Parathyroid adenoma (tissue), 2 donors: ENCODE data around the gene ARHGAP10.
A peak's percentile ranks its signal among the peaks of the same experiment; 100 is the strongest.

Experiments used
- H2AFZ ChIP-seq: fragments of 300-600 bp; sonication (generic); one replicate; pipeline ENCODE4 v1.7.0; 2017; ENCODE audit warnings: antibody characterized with exemption, mild to moderate bottlenecking
- H3K27ac ChIP-seq: fragments of 300-600 bp; sonication (generic); one replicate; pipeline ENCODE4 v1.7.0; 2017
- H3K27me3 ChIP-seq: fragments of 300-600 bp; sonication (generic); one replicate; pipeline ENCODE4 v1.7.0; 2017; ENCODE audit warnings: low read length; ENCODE audit not compliant: control insufficient read depth, insufficient read depth
- H3K36me3 ChIP-seq: fragments of 300-600 bp; sonication (generic); one replicate; pipeline ENCODE4 v1.7.0; 2017; ENCODE audit warnings: low read length; ENCODE audit not compliant: control insufficient read depth, insufficient read depth
- H3K4me1 ChIP-seq: fragments of 300-600 bp; sonication (generic); one replicate; pipeline ENCODE4 v1.7.0; 2017; ENCODE audit warnings: control low read depth
- H3K4me2 ChIP-seq: fragments of 300-600 bp; sonication (generic); one replicate; pipeline ENCODE4 v1.7.0; 2017; ENCODE audit warnings: low read length
- H3K4me3 ChIP-seq: fragments of 300-600 bp; sonication (generic); one replicate; pipeline ENCODE4 v1.7.0; 2017; ENCODE audit warnings: low read depth, low read length
- H3K79me2 ChIP-seq: fragments of 300-600 bp; sonication (generic); one replicate; pipeline ENCODE4 v1.7.0; 2017; ENCODE audit warnings: control low read depth
- H3K9ac ChIP-seq: fragments of 300-600 bp; sonication (generic); one replicate; pipeline ENCODE4 v1.7.0; 2017; ENCODE audit warnings: mild to moderate bottlenecking
- H3K9me3 ChIP-seq: fragments of 300-600 bp; sonication (generic); one replicate; pipeline ENCODE4 v1.7.0; 2017; ENCODE audit warnings: low read length; ENCODE audit not compliant: control insufficient read depth
- CTCF ChIP-seq: fragments of 300-600 bp; sonication (generic); IDR thresholded peaks from one replicate; pipeline ENCODE4 v1.7.0; 2017; ENCODE audit warnings: antibody characterized with exemption, mild to moderate bottlenecking
- donor health status: primary hyperparathyroidism.

ARHGAP10 gene

GRCh38 chr4:147731580-147732517 lies at the start of gene ARHGAP10:
Gene ARHGAP10 (plus strand): TSS chr4:147732088. CDS start chr4:147732302, 214 bp downstream.
- peak within 1 kb of the TSS; percentile 87 for H3K4me2 ChIP-seq
- no peaks in the 10 kb centered on the region for H3K36me3 ChIP-seq
- peak within 1 kb of the TSS; percentile 53 for H3K9ac ChIP-seq
- no peaks in the 10 kb centered on the region for H3K9me3 ChIP-seq
- H3K4me3 ChIP-seq: peak within 1 kb of the TSS; percentile 77
- no peak for TF ChIP-seq CTCF
- H3K27ac ChIP-seq: peak within 1 kb of the TSS; percentile 87
- peak within 1 kb of the TSS; percentile 93 for H2AFZ ChIP-seq
- no peaks in the 10 kb centered on the region for H3K4me1 ChIP-seq
- no peaks in the 10 kb centered on the region for H3K27me3 ChIP-seq
- peaks cover 2% of the 10 kb centered on the region for H3K79me2 ChIP-seq

GRCh38 chr4:147682755-147683154 lies 49.1 kb upstream of the ARHGAP10 start:
- Histone ChIP-seq H3K36me3 (no peaks in the 10 kb centered on the region), H3K4me2 (peak overlapping the region; percentile 80), H3K4me3 (peak overlapping the region; percentile 62), H3K27me3 (no peaks in the 10 kb centered on the region), H2AFZ (no peak overlapping the region), H3K4me1 (no peaks in the 10 kb centered on the region), H3K79me2 (peaks cover 2% of the 10 kb centered on the region), H3K27ac (peak overlapping the region; percentile 83), H3K9me3 (no peaks in the 10 kb centered on the region), H3K9ac (no peak overlapping the region)
- no peak for TF ChIP-seq CTCF

GRCh38 chr4:147683188-147683591 lies 48.7 kb upstream of the ARHGAP10 start:
- Histone ChIP-seq H3K4me2 (peak overlapping the region; percentile 80), H3K27ac (peak overlapping the region; percentile 83), H3K4me3 (peak overlapping the region; percentile 62), H3K36me3 (no peaks in the 10 kb centered on the region), H2AFZ (peak overlapping the region; percentile 89), H3K27me3 (no peaks in the 10 kb centered on the region), H3K79me2 (peaks cover 2% of the 10 kb centered on the region), H3K4me1 (no peaks in the 10 kb centered on the region), H3K9ac (no peak overlapping the region), H3K9me3 (no peaks in the 10 kb centered on the region)
- TF ChIP-seq CTCF: no peak

GRCh38 chr4:147683717-147684700 lies 47.9 kb upstream of the ARHGAP10 start, which contains the start of gene PRMT9:
Gene PRMT9 (minus strand): TSS chr4:147684163. CDS start chr4:147683987, 176 bp downstream.
- H3K9me3 ChIP-seq: no peaks in the 10 kb centered on the region

More at GRCh38 chr4:147683717-147684700, 47.9 kb upstream of the ARHGAP10 start, which contains the start of gene PRMT9:
- Histone ChIP-seq H3K4me2 (peak within 1 kb of the TSS; percentile 80), H3K4me1 (no peaks in the 10 kb centered on the region), H2AFZ (peak within 1 kb of the TSS; percentile 89), H3K4me3 (peak within 1 kb of the TSS; percentile 62), H3K9ac (no peak within 1 kb of the TSS), H3K27me3 (no peaks in the 10 kb centered on the region), H3K79me2 (peaks cover 2% of the 10 kb centered on the region), H3K36me3 (no peaks in the 10 kb centered on the region), H3K27ac (peak within 1 kb of the TSS; percentile 83)
- TF ChIP-seq CTCF: no peak
